ENCODE data around the gene CCSER2. TPM values are rescaled to one million over a fixed set of nuclear protein-coding genes. Genes with fewer than 3 reads are reported as not detected.

The CCSER2 gene
- total RNA-seq, 1 donor from 2014 or later, result 80.2 TPM

DNA sequence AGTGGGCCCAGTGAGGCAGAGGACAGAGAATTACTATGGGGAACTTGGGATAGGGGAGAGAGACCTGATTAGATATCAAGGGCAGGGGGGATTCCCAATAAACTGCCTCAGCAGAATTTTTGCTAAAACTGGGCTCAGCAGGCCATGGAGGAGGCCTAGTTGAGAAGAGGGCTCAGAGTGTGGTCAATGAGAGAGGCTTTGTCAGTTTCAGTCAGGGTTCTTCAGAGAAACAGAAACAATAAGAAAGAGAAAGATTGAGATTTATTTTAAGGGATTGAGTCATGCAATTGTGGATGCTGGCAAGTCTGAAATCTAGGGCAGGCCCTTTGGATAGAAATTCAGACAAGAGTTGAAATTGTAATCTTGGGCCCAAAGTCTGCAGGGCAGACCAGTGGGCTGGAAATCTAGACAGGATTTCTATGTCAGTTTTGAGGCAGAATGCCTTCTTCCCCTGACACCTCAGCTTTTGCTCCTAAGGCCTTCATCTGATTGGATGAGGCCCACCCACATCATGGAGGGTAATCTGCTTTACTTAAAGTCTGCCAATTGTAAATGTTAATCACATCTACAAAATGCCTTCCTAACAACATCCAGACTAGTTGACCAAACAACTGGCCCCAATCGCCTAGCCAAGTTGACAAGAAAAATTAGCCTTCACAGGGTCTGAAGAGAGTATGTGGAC, 33.5 kb upstream of the CCSER2 start:
- Mint-ChIP-seq H3K36me3 (ENCODE audit: low read depth, unreplicated experiment) (no peaks in the 10 kb centered on the region), H3K4me3 (ENCODE audit: unreplicated experiment) (no peak overlapping the region), H3K27me3 (ENCODE audit: unreplicated experiment) (peaks cover 1% of the 10 kb centered on the region), H3K27ac (ENCODE audit: unreplicated experiment) (peak overlapping the region; percentile 82), H3K4me1 (ENCODE audit: unreplicated experiment) (peaks cover 39% of the 10 kb centered on the region), H3K9me3 (ENCODE audit: unreplicated experiment) (no peaks in the 10 kb centered on the region)
- no peak for TF ChIP-seq CTCF (IDR thresholded peaks at IDR 0.05; ENCODE audit: unreplicated experiment)
- no peak for DNase-seq (ENCODE audit: low spot score)

DNA sequence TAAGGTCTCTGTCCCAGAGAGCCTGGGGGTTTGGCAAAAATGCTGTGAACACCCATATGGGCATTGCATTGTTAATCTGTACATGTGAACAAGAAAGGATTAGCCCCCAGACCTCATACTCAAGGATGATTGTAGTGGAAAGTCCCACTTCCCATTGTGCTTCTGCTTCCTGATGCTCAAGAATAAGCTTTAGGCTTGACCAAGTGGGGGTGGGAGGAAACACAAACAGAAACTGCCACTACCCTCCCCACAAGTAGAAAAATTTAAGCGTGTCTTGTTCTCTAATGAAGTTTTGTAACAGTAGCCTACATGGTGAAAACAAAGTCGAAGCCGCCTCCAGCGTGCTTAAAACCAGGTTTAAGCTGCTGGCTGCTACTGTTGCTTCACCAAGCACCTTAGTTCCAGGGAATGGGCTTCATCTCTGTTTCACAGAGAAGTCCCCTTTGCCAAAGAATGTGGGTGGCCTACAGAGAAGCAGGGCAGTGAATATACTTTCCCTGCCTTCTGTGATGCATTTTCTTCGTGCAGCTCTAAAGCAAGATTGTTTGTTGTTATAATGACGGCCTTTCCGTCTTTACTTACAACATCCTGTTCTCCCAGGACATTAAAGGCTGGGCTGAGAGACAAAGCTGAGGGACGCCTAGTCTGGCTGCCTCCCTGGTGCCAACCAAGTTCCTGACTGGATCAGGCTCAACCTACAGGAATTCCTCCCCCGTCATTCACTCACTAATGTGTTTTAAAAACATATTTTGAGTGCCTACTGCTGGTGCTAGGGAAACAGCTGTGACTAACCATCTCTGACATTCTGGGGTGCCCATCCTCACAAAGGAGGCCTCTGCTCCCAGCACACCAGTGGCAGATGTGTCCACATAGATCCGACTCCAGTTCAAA, 32.1 kb upstream of the CCSER2 start:
- Mint-ChIP-seq H3K36me3 (ENCODE audit: low read depth, unreplicated experiment) (no peaks in the 10 kb centered on the region), H3K4me3 (ENCODE audit: unreplicated experiment) (no peak overlapping the region), H3K27ac (ENCODE audit: unreplicated experiment) (peak overlapping the region; percentile 98), H3K9me3 (ENCODE audit: unreplicated experiment) (no peaks in the 10 kb centered on the region), H3K27me3 (ENCODE audit: unreplicated experiment) (peaks cover 1% of the 10 kb centered on the region), H3K4me1 (ENCODE audit: unreplicated experiment) (peaks cover 39% of the 10 kb centered on the region)
- DNase-seq (ENCODE audit: low spot score), result peak; percentile 49
- TF ChIP-seq CTCF (IDR thresholded peaks at IDR 0.05; ENCODE audit: unreplicated experiment), result no peak

GRCh38 chr10:84298057-84298456, 30.3 kb upstream of the CCSER2 start:
- TF ChIP-seq CTCF (IDR thresholded peaks at IDR 0.05; ENCODE audit: unreplicated experiment), result no peak
- no peak for DNase-seq (ENCODE audit: low spot score)
- H3K27ac Mint-ChIP-seq (ENCODE audit: unreplicated experiment), result peak overlapping the region; percentile 89
- no peaks in the 10 kb centered on the region for H3K36me3 Mint-ChIP-seq (ENCODE audit: low read depth, unreplicated experiment)
- H3K4me3 Mint-ChIP-seq (ENCODE audit: unreplicated experiment), result no peak overlapping the region
- H3K4me1 Mint-ChIP-seq (ENCODE audit: unreplicated experiment), result peaks cover 44% of the 10 kb centered on the region
- H3K9me3 Mint-ChIP-seq (ENCODE audit: unreplicated experiment), result no peaks in the 10 kb centered on the region
- H3K27me3 Mint-ChIP-seq (ENCODE audit: unreplicated experiment), result peaks cover 1% of the 10 kb centered on the region

GRCh38 chr10:84302223-84302622, 26.2 kb upstream of the CCSER2 start:
- no peaks in the 10 kb centered on the region for H3K36me3 Mint-ChIP-seq (ENCODE audit: low read depth, unreplicated experiment)
- no peak for DNase-seq (ENCODE audit: low spot score)
- H3K9me3 Mint-ChIP-seq (ENCODE audit: unreplicated experiment), result no peaks in the 10 kb centered on the region
- H3K27me3 Mint-ChIP-seq (ENCODE audit: unreplicated experiment), result no peaks in the 10 kb centered on the region
- H3K4me1 Mint-ChIP-seq (ENCODE audit: unreplicated experiment), result peaks cover 13% of the 10 kb centered on the region
- H3K27ac Mint-ChIP-seq (ENCODE audit: unreplicated experiment), result no peak overlapping the region
- no peak overlapping the region for H3K4me3 Mint-ChIP-seq (ENCODE audit: unreplicated experiment)
- no peak for TF ChIP-seq CTCF (IDR thresholded peaks at IDR 0.05; ENCODE audit: unreplicated experiment)
